Mesenchymal stem cell (in vitro differentiated cells and primary cell): Measurements from ENCODE around the gene SDC1.

Source experiments
- DNase-seq: peaks from one replicate; pipeline ENCODE4 v3.0.0-alpha.2; 2013
- H2AFZ ChIP-seq: one replicate; pipeline ENCODE4 v1.6.1; 2013; ENCODE audit warnings: low read depth, mild to moderate bottlenecking, control low read depth, inconsistent platforms, low read length, moderate library complexity
- H2AK5ac ChIP-seq: 2 replicates; pipeline ENCODE4 v1.6.1; 2013; ENCODE audit warnings: low read length, moderate library complexity, mild to moderate bottlenecking, inconsistent platforms; ENCODE audit not compliant: severe bottlenecking
- H2BK120ac ChIP-seq: one replicate; pipeline ENCODE4 v1.6.1; 2013; ENCODE audit warnings: low read depth, mild to moderate bottlenecking, inconsistent platforms, low read length, moderate library complexity
- H2BK12ac ChIP-seq, 2 experiments: one replicate each; pipeline ENCODE4 v1.6.1; 2013; ENCODE audit warnings: inconsistent platforms in 2 of 2, low read length in 2 of 2, mild to moderate bottlenecking in 2 of 2, moderate library complexity in 2 of 2, control low read depth in 1 of 2
- H2BK15ac ChIP-seq: one replicate; pipeline ENCODE4 v1.6.1; 2013; ENCODE audit warnings: mild to moderate bottlenecking, low read depth, inconsistent platforms; ENCODE audit not compliant: poor library complexity, severe bottlenecking
- H2BK5ac ChIP-seq: 2 replicates; pipeline ENCODE4 v1.6.1; 2013; ENCODE audit warnings: low read depth, mild to moderate bottlenecking, low read length, control low read depth, inconsistent platforms; ENCODE audit not compliant: poor library complexity, severe bottlenecking
- H3K14ac ChIP-seq, 2 experiments: one replicate each; pipeline ENCODE4 v1.6.1; 2013; ENCODE audit warnings: inconsistent platforms in 2 of 2, low read length in 2 of 2, control low read depth in 1 of 2, mild to moderate bottlenecking in 1 of 2, moderate library complexity in 1 of 2
- H3K18ac ChIP-seq, 2 experiments: one replicate each; pipeline ENCODE4 v1.6.1; 2013; ENCODE audit warnings: inconsistent platforms in 2 of 2, low read length in 2 of 2, control low read depth in 1 of 2, low read depth in 1 of 2, mild to moderate bottlenecking in 1 of 2
- H3K23ac ChIP-seq, 2 experiments: one replicate each; pipeline ENCODE4 v1.6.1; 2013; ENCODE audit warnings: inconsistent platforms in 2 of 2, low read length in 2 of 2, mild to moderate bottlenecking in 2 of 2, moderate library complexity in 2 of 2, control low read depth in 1 of 2
- H3K27ac ChIP-seq: 2 replicates; pipeline ENCODE4 v1.5.1; 2013; ENCODE audit warnings: mild to moderate bottlenecking, moderate library complexity, low read length, control low read depth, inconsistent platforms; ENCODE audit not compliant: poor library complexity, severe bottlenecking
- H3K27me3 ChIP-seq, 2 experiments: 2 replicates each; pipeline versions ENCODE4 v1.6.1 to v1.7.0; 2013; ENCODE audit warnings: low read length in 2 of 2, mild to moderate bottlenecking in 2 of 2, moderate library complexity in 2 of 2, control low read depth in 1 of 2, inconsistent platforms in 1 of 2; ENCODE audit not compliant: control insufficient read depth in 1 of 2, insufficient read depth in 1 of 2
- H3K36me3 ChIP-seq, 2 experiments: 2 replicates each; pipeline versions ENCODE4 v1.6.1 to v1.7.0; 2013; ENCODE audit warnings: low read length in 2 of 2, control low read depth in 1 of 2, inconsistent platforms in 1 of 2, low read depth in 1 of 2, mild to moderate bottlenecking in 1 of 2; ENCODE audit not compliant: insufficient read depth in 2 of 2, control insufficient read depth in 1 of 2
- H3K4ac ChIP-seq, 2 experiments: one replicate each; pipeline ENCODE4 v1.6.1; 2013; ENCODE audit warnings: inconsistent platforms in 2 of 2, low read length in 2 of 2, mild to moderate bottlenecking in 2 of 2, moderate library complexity in 2 of 2, control low read depth in 1 of 2, low read depth in 1 of 2
- H3K4me1 ChIP-seq: 2 replicates; pipeline ENCODE4 v1.6.1; 2013; ENCODE audit warnings: low read depth, low read length, control low read depth; ENCODE audit not compliant: control insufficient read depth, insufficient read depth
- H3K4me2 ChIP-seq: 2 replicates; pipeline ENCODE4 v1.6.1; 2013; ENCODE audit warnings: low read length, mild to moderate bottlenecking, inconsistent platforms; ENCODE audit not compliant: poor library complexity, severe bottlenecking
- H3K4me3 ChIP-seq, 2 experiments: 2 replicates each; pipeline versions ENCODE4 v1.5.1 to v1.7.0; 2013; ENCODE audit warnings: low read length in 2 of 2, mild to moderate bottlenecking in 2 of 2, control low read depth in 1 of 2, low read depth in 1 of 2; ENCODE audit not compliant: insufficient read depth in 1 of 2
- H3K79me1 ChIP-seq: replicated peaks from 2 replicates; pipeline ENCODE4 v1.6.1; 2013; ENCODE audit warnings: mild to moderate bottlenecking, control low read depth, low read length, inconsistent platforms; ENCODE audit not compliant: poor library complexity, severe bottlenecking
- H3K9ac ChIP-seq: 2 replicates; pipeline ENCODE4 v1.7.0; 2013; ENCODE audit warnings: mild to moderate bottlenecking, low read length, moderate library complexity
- H3K9me3 ChIP-seq: 2 replicates; pipeline ENCODE4 v1.7.0; 2013; ENCODE audit warnings: mild to moderate bottlenecking, low read length; ENCODE audit not compliant: control insufficient read depth
- H4K8ac ChIP-seq: one replicate; pipeline ENCODE4 v1.6.1; 2013; ENCODE audit warnings: inconsistent platforms, mild to moderate bottlenecking, low read length, moderate library complexity
- H4K91ac ChIP-seq: one replicate; pipeline ENCODE4 v1.6.1; 2013; ENCODE audit warnings: mild to moderate bottlenecking, low read length, inconsistent platforms
- WGBS: methylation state at CpG from one replicate; pipeline ENCODE4 v1.1.7; 2013; ENCODE audit warnings: mixed read lengths; 5-methylcytosine and 5-hydroxymethylcytosine counted together

SDC1 gene

GRCh38 chr2:20216130-20217025 is 8.6 kb downstream of the SDC1 start:
- Histone ChIP-seq H2BK15ac (no peak overlapping the region), H3K4ac (no peak overlapping the region), H2BK5ac (no peak overlapping the region), H3K4me2 (no peak overlapping the region), H3K27ac (no peak overlapping the region), H4K8ac (no peak overlapping the region), H2BK120ac (no peak overlapping the region), H2AK5ac (no peak overlapping the region), H2BK12ac (no peak overlapping the region), H3K14ac (no peak overlapping the region), H3K9me3 (no peaks in the 10 kb centered on the region), H3K79me1 (peaks cover 26% of the 10 kb centered on the region), H2AFZ (no peak overlapping the region), H3K4me3 (no peak overlapping the region), H3K23ac (no peak overlapping the region), H3K9ac (no peak overlapping the region), H3K4me1 (peaks cover 62% of the 10 kb centered on the region), H3K18ac (no peak overlapping the region), H4K91ac (no peak overlapping the region), H3K27me3 (no peaks in the 10 kb centered on the region), H3K36me3 (peaks cover 0 to 36% of the 10 kb centered on the region in 2 experiments)
- WGBS, result 95% methylated on average over 21 of the region's 22 CpGs
- DNase-seq, result no peak

- H3K9ac ChIP-seq, result no peak overlapping the region
- H3K9me3 ChIP-seq, result no peaks in the 10 kb centered on the region
- no peak for DNase-seq
- H3K4ac ChIP-seq, result no peak overlapping the region
- H3K14ac ChIP-seq, result peak overlapping the region in 1 of 2 experiments; percentile 76
- no peak overlapping the region for H2AFZ ChIP-seq
- peaks cover 64% of the 10 kb centered on the region for H3K4me1 ChIP-seq
- H3K27ac ChIP-seq, result no peak overlapping the region
- no peaks in the 10 kb centered on the region for H3K27me3 ChIP-seq
- no peak overlapping the region for H2BK120ac ChIP-seq
- no peak overlapping the region for H3K23ac ChIP-seq
- no peak overlapping the region for H3K4me3 ChIP-seq
- peak overlapping the region in 1 of 2 experiments; percentile 13 for H3K18ac ChIP-seq
- WGBS, result 86% methylated on average over 12 of the region's 13 CpGs
- peak overlapping the region in 1 of 2 experiments; percentile 17 for H2BK12ac ChIP-seq
- peaks cover 33% of the 10 kb centered on the region for H3K79me1 ChIP-seq
- H2BK5ac ChIP-seq, result no peak overlapping the region
- H3K36me3 ChIP-seq, result peaks cover 0 to 40% of the 10 kb centered on the region in 2 experiments
- H4K8ac ChIP-seq, result no peak overlapping the region
- peak overlapping the region; percentile 26 for H2AK5ac ChIP-seq
- peak overlapping the region; percentile 16 for H4K91ac ChIP-seq
- no peak overlapping the region for H3K4me2 ChIP-seq
- H2BK15ac ChIP-seq, result peak overlapping the region; percentile 55
Measured at GRCh38 chr2:20215183-20216040, 9.5 kb downstream of the SDC1 start.

GRCh38 chr2:20214566-20215182 is 10.3 kb downstream of the SDC1 start:
- Histone ChIP-seq H3K36me3 (peaks cover 0 to 40% of the 10 kb centered on the region in 2 experiments), H3K4me3 (no peak overlapping the region), H3K23ac (no peak overlapping the region), H2BK15ac (no peak overlapping the region), H4K91ac (peak overlapping the region; percentile 30), H3K79me1 (peaks cover 33% of the 10 kb centered on the region), H3K9me3 (no peaks in the 10 kb centered on the region), H2AK5ac (no peak overlapping the region), H2BK5ac (no peak overlapping the region), H3K4me2 (no peak overlapping the region), H3K27me3 (no peaks in the 10 kb centered on the region), H2AFZ (no peak overlapping the region), H3K27ac (no peak overlapping the region), H3K14ac (peak overlapping the region in 1 of 2 experiments; percentile 76), H2BK120ac (no peak overlapping the region), H3K18ac (no peak overlapping the region), H3K4me1 (peaks cover 62% of the 10 kb centered on the region), H4K8ac (peak overlapping the region; percentile 33), H3K9ac (no peak overlapping the region), H2BK12ac (peak overlapping the region in 1 of 2 experiments; percentile 17), H3K4ac (peak overlapping the region in 1 of 2 experiments; percentile 31)
- WGBS, result 75% methylated on average over 2 of the region's 2 CpGs
- DNase-seq, result no peak
